COR-L47 (cell line): ENCODE measurements around the gene MEGF9.
"Not testable (repeated sequence)": the region's sequence is repeated elsewhere in the genome, so short reads cannot be mapped to it uniquely, and the experiment has no call there.

Experiments used
- DNase-seq: peaks from one replicate; lab custom pipeline; 2025; lab: John Stamatoyannopoulos, UW

The MEGF9 gene

DNA sequence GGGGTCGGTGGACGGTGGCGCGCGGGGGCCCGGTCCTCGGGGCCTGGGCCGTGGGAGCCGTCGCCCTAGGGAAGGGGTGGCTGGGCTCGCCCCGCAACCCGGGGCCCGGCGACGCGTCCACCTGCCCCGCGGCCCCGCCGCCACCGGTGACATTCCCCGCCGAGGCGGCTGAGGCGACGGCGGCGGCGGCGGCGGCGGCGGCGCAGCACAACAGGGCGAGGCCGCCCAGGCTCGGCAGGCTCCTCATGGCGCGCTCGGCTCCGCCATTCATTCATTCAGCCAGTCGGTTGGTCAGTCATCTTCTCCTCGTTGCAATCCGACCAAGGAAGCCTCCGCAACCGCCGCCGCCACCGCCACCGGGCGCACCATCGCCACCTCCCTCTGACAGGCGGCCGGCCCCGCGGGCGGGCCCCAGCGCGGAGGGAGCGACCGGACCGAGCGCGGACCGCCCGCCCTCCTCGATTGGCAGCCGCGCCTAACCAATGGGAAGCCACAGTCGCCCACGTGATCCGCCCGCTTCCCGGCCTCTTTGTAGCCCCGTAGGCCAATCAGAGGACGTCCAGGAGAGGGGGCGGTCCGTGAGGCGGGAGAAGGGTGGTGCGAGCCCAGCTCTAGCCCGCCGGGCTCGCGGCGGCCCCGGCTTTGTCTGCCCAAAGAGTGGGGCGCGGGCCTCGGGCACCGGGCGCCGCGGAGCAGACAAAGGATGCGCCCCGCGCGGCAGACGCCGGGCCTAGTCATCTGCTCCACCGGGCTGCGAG lies at the start of gene MEGF9:
Gene MEGF9 (minus strand): TSS at position 383 of the 758 bp plus-strand sequence. CDS start 112 bp downstream, at position 271.
- DNase-seq = peak; percentile 99

GRCh38 chr9:120761006-120761405 lies 46.7 kb upstream of the MEGF9 start:
- DNase-seq = no peak

- no peak for DNase-seq
Measured at GRCh38 chr9:120759755-120760400, 45.6 kb upstream of the MEGF9 start.

- DNase-seq = no peak
Measured at GRCh38 chr9:120758544-120758943, 44.3 kb upstream of the MEGF9 start.

DNA sequence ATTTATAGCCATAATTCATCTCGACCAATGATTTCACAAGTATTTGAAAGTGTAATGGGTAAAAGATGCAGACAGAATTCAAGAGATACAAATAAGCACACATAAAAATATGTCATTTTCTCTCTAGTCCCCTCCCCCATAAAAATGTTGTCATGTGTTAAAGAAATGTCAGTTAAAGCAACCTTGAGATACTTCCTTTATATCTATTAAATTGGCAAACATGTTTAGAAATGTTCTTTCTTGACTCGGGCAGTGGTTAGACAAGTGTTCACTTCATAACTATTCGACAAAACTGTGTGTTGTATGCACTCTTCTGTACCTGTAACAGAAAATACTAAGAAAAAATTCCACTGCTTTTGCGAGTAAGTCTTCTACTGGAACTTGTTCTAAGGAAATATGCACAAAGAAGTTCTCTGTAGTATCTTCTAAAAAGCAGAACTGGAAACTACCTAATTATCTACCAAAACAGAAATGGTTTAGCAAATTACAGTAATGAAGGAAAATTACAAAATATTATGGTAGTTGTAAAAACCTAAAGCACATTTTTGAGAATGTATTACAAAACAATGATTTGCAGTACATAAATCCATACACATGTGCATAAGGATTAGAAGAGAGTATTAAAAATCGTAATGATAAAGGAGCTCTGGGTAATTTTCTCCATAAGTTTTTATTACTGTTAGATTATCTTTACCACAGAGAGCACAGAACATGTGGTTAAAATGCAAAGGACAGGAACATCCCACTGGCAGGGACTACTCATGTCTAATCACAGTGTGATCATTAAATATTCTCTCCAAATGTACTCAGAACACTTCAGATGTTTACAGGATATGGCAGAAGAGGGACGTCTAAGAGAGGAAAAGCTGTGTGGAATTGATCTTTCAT lies 43.0 kb upstream of the MEGF9 start:
- no peak for DNase-seq

GRCh38 chr9:120756531-120756930 lies 42.3 kb upstream of the MEGF9 start:
- DNase-seq = no peak

GRCh38 chr9:120755810-120756434 lies 41.7 kb upstream of the MEGF9 start:
- peak; percentile 24 for DNase-seq

- DNase-seq = no peak
Measured at GRCh38 chr9:120755044-120755443, 40.8 kb upstream of the MEGF9 start.

DNA sequence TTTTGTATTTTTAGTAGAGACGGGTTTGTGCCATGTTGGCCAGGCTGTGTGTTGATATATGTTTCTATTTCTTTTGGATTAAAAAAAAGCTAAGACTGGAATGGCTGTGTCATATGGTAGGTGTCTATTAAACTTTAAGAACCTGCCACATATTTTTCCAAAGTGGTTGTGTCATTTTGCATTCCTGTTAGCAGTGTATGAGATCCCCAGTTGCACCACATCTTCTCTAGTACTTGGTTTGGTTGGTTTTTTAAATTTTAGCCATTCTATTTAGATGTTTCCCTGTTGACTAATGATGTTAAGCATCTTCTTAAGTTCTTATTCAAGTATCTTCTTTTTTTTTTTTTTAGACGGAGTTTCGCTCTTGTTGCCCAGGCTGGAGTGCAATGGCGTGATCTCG lies 36.2 kb upstream of the MEGF9 start:
- DNase-seq = no peak

GRCh38 chr9:120746366-120746765 lies 32.1 kb upstream of the MEGF9 start:
- DNase-seq = not testable (repeated sequence)

DNA sequence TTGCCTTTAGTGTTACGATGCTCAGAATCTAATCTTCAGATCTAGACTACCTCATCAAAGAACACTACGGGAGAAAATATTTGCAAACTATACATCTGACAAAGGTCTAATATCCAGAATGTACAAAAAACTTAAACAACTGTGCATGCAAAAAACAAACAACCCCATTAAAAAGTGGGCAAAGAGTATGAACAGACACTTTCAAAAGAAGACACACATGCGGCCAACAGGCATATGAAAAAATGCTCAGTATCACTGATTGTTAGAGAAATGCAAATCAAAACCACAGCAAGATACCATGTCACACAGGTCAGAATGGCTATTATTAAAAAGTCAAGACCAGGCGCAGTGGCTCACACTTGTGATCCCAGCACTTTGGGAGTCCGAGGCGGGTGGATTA lies 31.0 kb upstream of the MEGF9 start:
- no peak for DNase-seq

GRCh38 chr9:120742951-120743416 lies 28.7 kb upstream of the MEGF9 start:
- peak; percentile 52 for DNase-seq

- no peak for DNase-seq
Measured at GRCh38 chr9:120741701-120742100, 27.4 kb upstream of the MEGF9 start.

- DNase-seq = no peak
Measured at GRCh38 chr9:120741191-120741590, 26.9 kb upstream of the MEGF9 start.

DNA sequence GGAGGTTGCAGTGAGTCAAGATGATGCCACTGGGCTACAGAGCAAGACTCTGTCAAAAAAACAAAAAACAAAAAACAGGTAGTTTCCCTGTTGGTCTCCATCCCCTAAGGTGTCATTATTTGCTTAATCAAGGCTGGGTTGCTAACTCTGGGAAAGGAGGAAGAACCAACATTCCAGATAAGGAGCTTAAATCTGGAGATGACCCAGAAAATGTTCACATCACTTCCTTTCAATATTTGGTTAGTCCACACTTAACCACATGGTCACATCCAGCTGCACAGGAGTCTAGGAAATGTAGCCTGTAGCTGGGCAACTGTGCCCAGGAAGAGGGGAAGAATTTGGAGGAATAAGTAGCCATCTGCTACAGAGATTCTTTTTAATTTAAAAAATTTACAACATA lies 25.9 kb upstream of the MEGF9 start:
- DNase-seq = no peak

GRCh38 chr9:120737416-120738165 lies 23.3 kb upstream of the MEGF9 start:
- no peak for DNase-seq

GRCh38 chr9:120736881-120737280 lies 22.6 kb upstream of the MEGF9 start:
- DNase-seq = no peak

GRCh38 chr9:120735415-120736126 lies 21.3 kb upstream of the MEGF9 start:
- DNase-seq = no peak

DNA sequence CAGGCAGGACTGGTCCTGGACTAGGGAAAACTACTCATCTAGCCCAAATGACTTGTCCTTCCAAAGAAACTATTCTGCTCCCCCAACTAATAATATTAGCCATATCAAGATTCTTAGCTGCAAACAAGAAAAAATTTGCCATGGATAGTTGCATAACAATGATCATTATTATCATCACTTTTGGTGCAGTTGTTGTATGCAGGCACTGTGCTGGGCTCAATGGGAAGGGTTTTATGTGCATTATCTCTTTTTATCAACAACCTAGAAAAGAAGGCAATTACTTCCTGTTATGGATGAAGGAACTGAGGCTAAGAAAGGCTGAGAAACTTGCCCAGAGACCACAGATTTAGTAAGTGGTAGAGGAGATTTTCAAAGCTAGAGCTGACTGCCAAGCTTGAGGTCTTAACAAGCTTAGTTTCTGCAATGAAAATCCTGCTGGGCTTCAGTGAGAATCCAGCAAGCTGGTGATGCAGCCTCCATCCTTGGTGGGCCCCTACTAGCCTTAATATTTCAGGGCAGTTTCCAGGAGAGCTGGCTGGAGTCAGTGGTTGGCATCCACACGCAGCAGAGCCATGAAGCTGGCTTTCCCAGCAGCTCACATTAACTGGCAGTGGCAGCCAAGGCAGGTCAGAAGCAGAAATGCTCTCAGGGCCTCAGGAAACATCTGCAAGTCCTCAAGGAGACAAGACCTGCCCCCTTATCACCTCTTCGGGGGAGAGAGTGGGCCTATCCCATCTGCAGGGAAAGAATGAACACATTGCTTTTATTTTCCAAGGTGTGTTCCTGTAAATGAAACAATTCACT lies 20.5 kb upstream of the MEGF9 start:
- DNase-seq = no peak

GRCh38 chr9:120733190-120733589 lies 18.9 kb upstream of the MEGF9 start:
- no peak for DNase-seq
